ENCODE results near the gene BBLN. TPM values are rescaled to one million over a fixed set of nuclear protein-coding genes. Genes with fewer than 3 reads are reported as not detected.

The BBLN gene
- total and polyA plus RNA-seq, 2 of the 4 experiments (the other 2 are of a cell fraction): 25.1 to 103 TPM

GRCh38 chr9:128151309-128152132, 8.5 kb upstream of the BBLN start:
- H3K9ac ChIP-seq (ENCODE audit: low read depth, low read length): no peak overlapping the region
- dilution Hi-C loops (cut with HindIII; ENCODE audit: low sequenced_read_pairs, unreplicated experiment): no loop called here
- no peaks in the 10 kb centered on the region; the same call in 1 of the 2 replicates for H4K20me1 ChIP-seq (ENCODE audit: insufficient read depth, low read length)
- no peak overlapping the region for H3K4ac ChIP-seq (ENCODE audit: low read depth, low read length)
- H2BK15ac ChIP-seq (ENCODE audit: low read depth, low read length): no peak overlapping the region
- H3K79me1 ChIP-seq (ENCODE audit: low read depth in 1 of 2, low read length in 2 of 2): no peaks in the 10 kb centered on the region
- H4K8ac ChIP-seq (ENCODE audit: low read depth in 2 of 2, low read length in 2 of 2): no peak overlapping the region
- POLR2A ChIA-PET (ENCODE audit: unreplicated experiment): no interaction called here
- no peak overlapping the region for H3K4me2 ChIP-seq (ENCODE audit: low read depth, low read length)
- H2BK20ac ChIP-seq (ENCODE audit: low read depth, low read length): no peak overlapping the region
- ATAC-seq (ENCODE audit: low read depth) (no peak), DNase-seq (no peak)
- no peaks in the 10 kb centered on the region for H3K9me1 ChIP-seq (ENCODE audit: insufficient read depth, low read length)
- intact Hi-C loops (cut with micrococcal nuclease): no loop called here
- H3K14ac ChIP-seq (replicated peaks; ENCODE audit: low read depth, low read length): no peak overlapping the region
- no peak overlapping the region for H4K91ac ChIP-seq (ENCODE audit: insufficient read depth, low read depth, low read length)
- no peak overlapping the region for H2AK9ac ChIP-seq (replicated peaks; ENCODE audit: low read depth, low read length, poor library complexity)
- H3K23ac ChIP-seq (ENCODE audit: low read depth, low read length): no peak overlapping the region
- H3K18ac ChIP-seq (ENCODE audit: low read depth, low read length): no peak overlapping the region
- no TSS peak for BruUV-seq (replicated peaks)
- peaks cover 14% of the 10 kb centered on the region; the same call in 1 of the 2 replicates for H3K27me3 ChIP-seq (ENCODE audit: control insufficient read depth, insufficient read depth, low read length)
- no peak overlapping the region for H3K27ac ChIP-seq (ENCODE audit: insufficient read depth, low read length)
- no peak overlapping the region for H2AK5ac ChIP-seq (ENCODE audit: low read depth, low read length)
- H4K5ac ChIP-seq (ENCODE audit: low read depth, low read length): no peak overlapping the region
- no peak overlapping the region for H2BK5ac ChIP-seq (ENCODE audit: low read depth, low read length, poor library complexity, severe bottlenecking)
- no peak overlapping the region for H3K56ac ChIP-seq (ENCODE audit: extremely low read depth, insufficient read depth, low read length)
- no peaks in the 10 kb centered on the region for H3K4me1 ChIP-seq (ENCODE audit: control insufficient read depth, insufficient read depth, low read length)
- TF ChIP-seq FOS (IDR thresholded peaks at IDR 0.05; ENCODE audit: low read depth, low read length) (no peak), CHD1 (IDR thresholded peaks at IDR 0.05; ENCODE audit: low read depth, low read length) (no peak), CTCF (conservative IDR thresholded peaks at IDR 0.05; ENCODE audit: low read depth, low read length) (no peak), BHLHE40 (IDR thresholded peaks at IDR 0.05; ENCODE audit: low read depth, low read length) (no peak), ELK1 (IDR thresholded peaks at IDR 0.05; ENCODE audit: borderline replicate concordance, low read depth, low read length) (no peak), CEBPB (IDR thresholded peaks at IDR 0.05; ENCODE audit: low read depth, low read length) (no peak), RCOR1 (IDR thresholded peaks at IDR 0.05; ENCODE audit: insufficient replicate concordance, low read length) (no peak), RAD21 (IDR thresholded peaks at IDR 0.05; ENCODE audit: low read length) (no peak), MXI1 (IDR thresholded peaks at IDR 0.05; ENCODE audit: borderline replicate concordance, low read depth, low read length) (no peak)
- TF ChIP-seq, protein P1, sequence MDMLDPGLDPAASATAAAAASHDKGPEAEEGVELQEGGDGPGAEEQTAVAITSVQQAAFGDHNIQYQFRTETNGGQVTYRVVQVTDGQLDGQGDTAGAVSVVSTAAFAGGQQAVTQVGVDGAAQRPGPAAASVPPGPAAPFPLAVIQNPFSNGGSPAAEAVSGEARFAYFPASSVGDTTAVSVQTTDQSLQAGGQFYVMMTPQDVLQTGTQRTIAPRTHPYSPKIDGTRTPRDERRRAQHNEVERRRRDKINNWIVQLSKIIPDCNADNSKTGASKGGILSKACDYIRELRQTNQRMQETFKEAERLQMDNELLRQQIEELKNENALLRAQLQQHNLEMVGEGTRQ (IDR thresholded peaks at IDR 0.05; ENCODE audit: low read depth, low read length): no peak
- in situ Hi-C loops (cut with MboI; ENCODE audit: low sequenced_read_pairs): no loop called here
- CTCF ChIA-PET: no interaction called here
- H3K36me3 ChIP-seq (ENCODE audit: control insufficient read depth, insufficient read depth, low read length): no peaks in the 10 kb centered on the region
- WGBS, 2 experiments (ENCODE audit: extremely low coverage in 2 of 2, insufficient read length in 1 of 2): 80% methylated on average over 1 of the region's 18 CpGs; no CpG with 5 or more reads in 1 of the 2 experiments
- no peak overlapping the region for H2BK120ac ChIP-seq (ENCODE audit: low read depth, low read length)
- H3K9me3 ChIP-seq (ENCODE audit: control insufficient read depth, insufficient read depth, low read length): no peaks in the 10 kb centered on the region
- no peak overlapping the region for H3K4me3 ChIP-seq (ENCODE audit: insufficient read depth, low read depth, low read length)
- no peak overlapping the region for H2AFZ ChIP-seq (replicated peaks; ENCODE audit: low read length, poor library complexity)
